Hepatocyte (in vitro differentiated cells): ENCODE data around the gene RIMKLB.

Experiments used
- CTCF ChIP-seq: fragments of 200-600 bp; sonication (generic); IDR thresholded peaks from 2 replicates; pipeline ENCODE4 v1.5.1; 2016; ENCODE audit warnings: antibody characterized with exemption, mild to moderate bottlenecking; ENCODE audit not compliant: poor library complexity
- EZH2 ChIP-seq: fragments of 200-600 bp; sonication (generic); IDR thresholded peaks from 2 replicates; pipeline ENCODE4 v1.6.1; 2016; ENCODE audit warnings: antibody characterized with exemption, mild to moderate bottlenecking, borderline replicate concordance
- EZH2phosphoT487 ChIP-seq: fragments of 200-600 bp; sonication (generic); IDR thresholded peaks from one replicate; pipeline ENCODE4 v1.6.1; 2018; ENCODE audit warnings: antibody characterized with exemption, mild to moderate bottlenecking, low read depth, moderate library complexity; ENCODE audit not compliant: unreplicated experiment, severe bottlenecking

- TF ChIP-seq CTCF (no peak), EZH2 (no peak), EZH2phosphoT487 (no peak)
Observed at GRCh38 chr12:8785499-8785898, 87.7 kb downstream of the RIMKLB start.
